C4-2B (cell line): Measurements from ENCODE around the gene PSORS1C2.

Experiments
- CTCF ChIP-seq: fragments of 450-650 bp; conservative IDR thresholded peaks from 2 replicates; pipeline ENCODE4 v1.5.1; 2017; ENCODE audit warnings: mild to moderate bottlenecking
- ZFX ChIP-seq: fragments of 450-650 bp; IDR thresholded peaks from 2 replicates; pipeline ENCODE4 v1.6.1; 2017

- TF ChIP-seq CTCF = no peak
- no peak for TF ChIP-seq ZFX
Observed at GRCh38 chr6:31090973-31091364, 47.9 kb downstream of the PSORS1C2 start.
